Astrocyte of the cerebellum (primary cell): ENCODE data around the gene KRT77.

Source experiments
- DNase-seq: peaks from one replicate; pipeline ENCODE4 v3.0.0-alpha.2; 2011; ENCODE audit warnings: low read depth
- H3K4me3 ChIP-seq: 2 replicates; pipeline ENCODE4 v1.5.1; 2011; ENCODE audit warnings: mild to moderate bottlenecking, low read depth, low read length, moderate library complexity
- CTCF ChIP-seq: IDR thresholded peaks from 2 replicates; pipeline ENCODE4 v1.5.1; 2012; ENCODE audit warnings: low read length, low read depth, moderate library complexity, mild to moderate bottlenecking; ENCODE audit errors: missing control alignments
- in situ Hi-C: cut with HindIII; loops from 2 replicates; pipeline ENCODE4 v1.10.0; 2017; ENCODE audit warnings: low sequenced_read_pairs

Gene KRT77

GRCh38 chr12:52697058-52697582 lies 6.2 kb downstream of the KRT77 start:
- no peak for TF ChIP-seq CTCF
- H3K4me3 ChIP-seq: no peak overlapping the region
- DNase-seq: no peak
- in situ Hi-C loops: no loop called here

- TF ChIP-seq CTCF: no peak
- no peak overlapping the region for H3K4me3 ChIP-seq
- no peak for DNase-seq
- in situ Hi-C loops: no loop called here
Measured at GRCh38 chr12:52696588-52696987, 6.7 kb downstream of the KRT77 start.

GRCh38 chr12:52695039-52695438 lies 8.3 kb downstream of the KRT77 start:
- no peak for TF ChIP-seq CTCF
- no peak for DNase-seq
- H3K4me3 ChIP-seq: no peak overlapping the region
- in situ Hi-C loops: no loop called here

GRCh38 chr12:52694151-52694550 lies 9.2 kb downstream of the KRT77 start:
- DNase-seq: no peak
- TF ChIP-seq CTCF: no peak
- H3K4me3 ChIP-seq: no peak overlapping the region
- in situ Hi-C loops: no loop called here

GRCh38 chr12:52693261-52693660 lies 10.1 kb downstream of the KRT77 start:
- in situ Hi-C loops: no loop called here
- no peak for TF ChIP-seq CTCF
- no peak for DNase-seq
- no peak overlapping the region for H3K4me3 ChIP-seq

GRCh38 chr12:52692254-52692653 lies 11.1 kb downstream of the KRT77 start:
- TF ChIP-seq CTCF: no peak
- in situ Hi-C loops: no loop called here
- H3K4me3 ChIP-seq: no peak overlapping the region
- DNase-seq: no peak

- DNase-seq: no peak
- no peak overlapping the region for H3K4me3 ChIP-seq
- in situ Hi-C loops: no loop called here
- no peak for TF ChIP-seq CTCF
Measured at GRCh38 chr12:52691841-52692150, 11.5 kb downstream of the KRT77 start.
